ENCODE data around the gene FAM76B.

FAM76B gene

GRCh38 chr11:95728094-95728493 lies 61.5 kb downstream of the FAM76B start:
- DNase-seq = no peak

GRCh38 chr11:95727620-95728019 lies 62.0 kb downstream of the FAM76B start:
- DNase-seq = no peak

GRCh38 chr11:95727111-95727510 lies 62.5 kb downstream of the FAM76B start:
- no peak for DNase-seq

- no peak for DNase-seq
Measured at GRCh38 chr11:95725196-95725595, 64.4 kb downstream of the FAM76B start.

GRCh38 chr11:95723361-95723942 lies 66.1 kb downstream of the FAM76B start:
- no peak for DNase-seq

- no peak for DNase-seq
Measured at GRCh38 chr11:95720195-95720594, 69.4 kb downstream of the FAM76B start.

Measured in NCI-H510A (cell line).